AG09309 (cell line): ENCODE data around the gene NYNRIN.
"Not testable (repeated sequence)": the region's sequence is repeated elsewhere in the genome, so short reads cannot be mapped to it uniquely, and the experiment has no call there.

Experiments used
- DNase-seq: peaks from one replicate; pipeline ENCODE4 v3.0.0-alpha.2; 2010; ENCODE audit warnings: low read depth
- H3K4me3 ChIP-seq: 2 replicates; pipeline ENCODE4 v1.5.1; 2011; ENCODE audit warnings: mild to moderate bottlenecking, low read depth, low read length, moderate library complexity; ENCODE audit not compliant: control insufficient read depth
- TF ChIP-seq, protein P1 (sequence below): IDR thresholded peaks from 2 replicates; pipeline ENCODE4 v1.5.1; 2011; ENCODE audit warnings: mild to moderate bottlenecking, low read depth, low read length, inconsistent platforms; ENCODE audit not compliant: insufficient read depth, control insufficient read depth; ENCODE audit errors: missing control alignments

NYNRIN gene

DNA sequence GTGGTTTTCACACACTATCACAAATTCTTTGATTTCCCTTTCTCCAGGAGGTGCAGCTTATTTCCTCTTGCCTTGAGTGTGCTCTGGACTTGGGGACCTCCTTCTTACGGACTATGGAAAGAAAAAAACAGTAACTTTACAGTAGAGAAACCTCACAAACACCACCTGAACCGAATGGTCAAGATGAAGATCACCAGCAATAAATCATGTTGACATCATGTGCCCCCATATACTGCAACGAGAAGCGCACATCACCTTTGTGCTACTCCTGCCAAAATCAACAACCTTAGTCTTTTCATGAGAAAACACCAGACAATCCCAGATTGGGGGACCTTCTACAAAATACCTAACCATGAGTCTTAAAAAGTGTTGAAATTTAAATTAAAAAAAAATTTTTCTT, 13.3 kb upstream of the NYNRIN start:
- TF ChIP-seq, protein P1, sequence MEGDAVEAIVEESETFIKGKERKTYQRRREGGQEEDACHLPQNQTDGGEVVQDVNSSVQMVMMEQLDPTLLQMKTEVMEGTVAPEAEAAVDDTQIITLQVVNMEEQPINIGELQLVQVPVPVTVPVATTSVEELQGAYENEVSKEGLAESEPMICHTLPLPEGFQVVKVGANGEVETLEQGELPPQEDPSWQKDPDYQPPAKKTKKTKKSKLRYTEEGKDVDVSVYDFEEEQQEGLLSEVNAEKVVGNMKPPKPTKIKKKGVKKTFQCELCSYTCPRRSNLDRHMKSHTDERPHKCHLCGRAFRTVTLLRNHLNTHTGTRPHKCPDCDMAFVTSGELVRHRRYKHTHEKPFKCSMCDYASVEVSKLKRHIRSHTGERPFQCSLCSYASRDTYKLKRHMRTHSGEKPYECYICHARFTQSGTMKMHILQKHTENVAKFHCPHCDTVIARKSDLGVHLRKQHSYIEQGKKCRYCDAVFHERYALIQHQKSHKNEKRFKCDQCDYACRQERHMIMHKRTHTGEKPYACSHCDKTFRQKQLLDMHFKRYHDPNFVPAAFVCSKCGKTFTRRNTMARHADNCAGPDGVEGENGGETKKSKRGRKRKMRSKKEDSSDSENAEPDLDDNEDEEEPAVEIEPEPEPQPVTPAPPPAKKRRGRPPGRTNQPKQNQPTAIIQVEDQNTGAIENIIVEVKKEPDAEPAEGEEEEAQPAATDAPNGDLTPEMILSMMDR = no peak
- no peak for DNase-seq
- no peak overlapping the region for H3K4me3 ChIP-seq

DNA sequence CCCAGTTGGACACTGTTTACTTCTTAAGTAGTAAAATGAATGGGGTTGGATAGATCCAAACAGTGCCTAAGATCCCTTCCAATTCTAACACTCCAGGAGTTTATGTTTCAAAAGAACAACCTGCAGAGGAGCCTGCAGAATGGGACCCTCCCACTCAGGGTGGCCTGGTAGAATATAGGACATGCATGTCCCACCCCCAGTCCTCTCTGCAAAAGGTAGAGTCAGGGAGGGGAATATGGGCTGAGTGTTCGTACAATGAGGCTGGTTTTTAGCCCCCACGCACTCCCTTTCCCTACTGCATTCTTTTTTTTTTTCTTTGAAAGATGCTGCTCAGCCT, 11.8 kb upstream of the NYNRIN start:
- no peak for DNase-seq
- TF ChIP-seq, protein P1 = no peak

DNA sequence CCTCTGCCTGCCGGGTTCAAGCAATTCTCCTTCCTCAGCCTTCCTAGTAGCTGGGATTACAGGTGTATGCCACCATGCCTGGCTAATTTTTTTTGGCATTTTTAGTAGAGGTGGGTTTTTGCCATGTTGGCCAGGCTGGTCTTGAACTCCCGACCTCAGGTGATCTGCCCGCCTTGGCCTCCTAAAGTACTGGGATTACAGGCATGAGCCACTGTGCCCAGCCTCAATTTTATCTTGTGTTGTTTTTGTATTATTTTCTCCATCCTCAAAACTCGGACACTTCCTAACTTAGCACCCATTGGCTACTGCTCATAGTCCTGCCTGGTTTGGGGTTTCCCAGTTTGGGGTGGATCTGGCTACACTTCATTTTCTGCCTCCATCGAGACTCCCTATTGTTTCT, 11.2 kb upstream of the NYNRIN start:
- DNase-seq, H3K4me3 ChIP-seq: not testable (repeated sequence)

More for the DNA sequence above, 11.8 kb upstream of the NYNRIN start:
- no peak overlapping the region for H3K4me3 ChIP-seq

DNA sequence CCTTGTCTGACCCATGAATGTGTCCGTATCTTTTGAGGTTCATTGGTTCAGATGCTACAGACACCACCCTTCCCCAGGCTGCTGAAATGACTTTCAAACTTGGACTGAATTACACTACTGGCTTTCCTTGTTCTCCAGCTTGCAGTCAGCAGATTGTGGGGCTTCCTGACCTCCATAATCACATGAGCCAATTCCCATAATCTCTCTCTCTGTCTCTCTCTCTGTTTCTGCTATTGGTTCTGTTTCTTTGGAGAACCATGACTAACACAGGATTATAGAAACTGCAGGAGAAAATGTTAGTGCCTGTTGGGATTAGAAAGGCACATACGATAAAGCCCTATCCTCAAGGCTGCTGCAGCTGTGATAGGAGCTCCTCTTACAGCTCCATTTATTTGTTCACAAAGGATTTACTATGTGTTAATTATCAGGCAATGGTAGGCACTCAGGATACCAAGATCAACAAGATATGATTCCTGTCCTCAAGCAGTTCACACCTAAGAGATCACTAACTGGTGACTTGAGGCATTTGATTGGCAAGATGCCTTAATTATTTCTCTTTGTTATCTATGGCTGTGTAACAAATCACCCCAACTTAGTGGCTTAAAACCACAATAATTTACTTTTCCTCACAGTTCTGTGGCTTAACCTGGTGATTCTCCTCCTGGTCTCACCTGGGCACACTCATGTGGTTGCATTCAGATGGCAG, 10.2 kb upstream of the NYNRIN start:
- DNase-seq = no peak
- TF ChIP-seq, protein P1 = no peak
- no peak overlapping the region for H3K4me3 ChIP-seq

DNA sequence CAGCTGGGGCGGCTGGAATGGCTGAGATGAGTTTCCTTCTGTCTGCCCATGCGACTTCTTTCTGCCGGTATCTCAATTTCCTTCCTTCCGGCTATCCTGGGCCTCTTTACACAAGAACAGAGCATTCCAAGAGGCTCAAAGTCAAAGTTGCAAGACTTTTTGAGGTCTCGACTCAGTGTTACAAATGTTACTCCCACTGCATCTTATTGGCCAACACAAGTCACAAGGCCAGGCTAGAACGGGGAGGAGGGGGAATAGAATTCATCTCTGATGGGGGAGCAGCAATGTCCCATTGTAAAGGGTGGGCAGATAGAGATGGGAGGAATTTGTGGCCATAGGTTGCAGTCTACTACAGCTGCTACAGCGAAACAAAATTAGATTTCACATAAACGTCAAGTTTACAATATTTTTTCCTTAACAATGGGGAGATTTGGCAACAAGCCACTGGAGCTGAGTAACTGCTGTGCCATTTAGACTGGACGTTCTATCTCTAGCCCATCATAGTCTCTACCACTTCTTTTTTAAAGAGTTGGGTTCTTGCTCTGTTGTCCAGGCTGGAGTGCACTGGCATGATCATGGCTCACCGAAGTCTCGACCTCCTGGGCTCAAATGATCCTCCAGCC, 9.5 kb upstream of the NYNRIN start:
- TF ChIP-seq, protein P1 = no peak
- no peak overlapping the region for H3K4me3 ChIP-seq
- DNase-seq = no peak

DNA sequence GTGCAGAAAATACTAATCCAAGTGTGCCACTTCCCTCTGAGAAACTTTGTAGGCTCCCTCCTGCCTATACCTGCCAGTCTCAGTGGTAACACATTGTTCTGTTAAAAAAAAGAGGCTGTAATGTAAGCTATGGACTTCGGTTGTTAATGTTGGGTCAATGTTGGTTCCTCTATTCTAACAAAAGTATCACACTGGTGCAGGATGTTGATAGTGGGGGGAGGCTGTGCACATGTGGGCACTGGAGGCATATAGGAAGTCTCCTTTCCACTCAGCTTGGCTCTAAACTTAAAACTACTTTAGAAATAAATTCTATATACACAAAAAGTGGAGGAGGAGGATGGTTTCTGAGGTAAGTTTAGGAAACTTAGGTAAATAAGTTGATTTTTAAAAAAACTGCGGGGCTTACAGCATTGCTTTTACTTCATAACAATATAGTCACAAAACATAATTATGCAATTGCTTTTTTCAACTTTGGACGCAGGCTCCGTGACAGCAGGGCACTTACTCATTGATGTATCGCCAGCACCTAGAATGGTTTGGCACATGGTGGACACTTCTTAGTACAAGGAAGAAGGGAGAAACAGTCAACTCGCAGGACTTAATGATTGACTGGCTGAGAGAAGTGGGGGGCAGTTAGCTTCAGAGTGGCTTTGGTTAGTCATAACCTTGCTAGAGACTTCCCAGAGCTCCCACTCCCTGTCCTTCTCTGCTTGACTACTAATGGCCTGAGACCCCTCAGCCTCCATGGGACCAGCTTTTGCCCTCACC, 7.9 kb upstream of the NYNRIN start:
- TF ChIP-seq, protein P1 = no peak
- no peak overlapping the region for H3K4me3 ChIP-seq

DNA sequence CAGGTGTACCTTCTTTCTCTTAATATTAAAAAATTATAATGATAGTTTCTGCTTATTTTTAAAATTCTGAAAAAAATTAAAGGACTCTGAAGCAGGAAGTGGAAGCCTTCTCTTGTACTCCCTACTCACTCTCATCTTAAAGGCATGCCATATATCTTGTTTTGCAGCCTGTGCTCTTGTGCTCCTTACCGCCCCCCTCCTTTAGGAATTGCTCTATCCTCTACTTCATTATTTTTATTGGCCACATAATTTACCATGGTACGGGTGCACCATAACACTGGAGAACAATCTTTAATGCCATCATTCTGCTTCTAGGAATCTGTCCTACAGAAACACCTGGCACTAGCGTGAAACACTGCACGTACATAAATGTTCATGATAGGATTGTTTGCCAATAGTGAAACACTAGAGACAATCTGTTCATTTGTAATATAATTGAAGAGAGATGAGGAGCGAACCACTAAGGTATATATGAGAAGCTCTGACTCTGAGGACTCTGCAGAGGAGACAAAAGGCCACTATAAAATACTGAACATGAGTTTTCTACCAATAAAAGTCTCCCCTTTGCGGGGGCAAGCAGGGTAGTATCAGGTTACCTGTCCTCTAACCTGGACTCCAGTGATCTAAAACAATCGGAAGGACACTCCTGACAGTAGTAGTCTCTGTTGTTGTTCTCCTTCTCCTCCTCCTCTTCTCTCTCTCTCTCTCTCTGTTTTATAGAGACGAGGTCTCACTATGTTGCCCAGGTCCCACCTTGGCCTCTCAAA, 6.3 kb upstream of the NYNRIN start:
- DNase-seq = no peak

More for the DNA sequence above, 7.9 kb upstream of the NYNRIN start:
- no peak for DNase-seq

More for the DNA sequence above, 6.3 kb upstream of the NYNRIN start:
- no peak overlapping the region for H3K4me3 ChIP-seq
- TF ChIP-seq, protein P1 = no peak
